ENCODE results near the gene KCNN3. TPM values are rescaled to one million over a fixed set of nuclear protein-coding genes. Genes with fewer than 3 reads are reported as not detected.

Gene KCNN3
- total RNA-seq, 1 donor from 2014 or later = 0.86 TPM

- Mint-ChIP-seq H3K9me3 (ENCODE audit: low read depth) (no peaks in the 10 kb centered on the region), H3K36me3 (ENCODE audit: insufficient read depth) (no peaks in the 10 kb centered on the region), H3K4me3 (ENCODE audit: low read depth) (no peak overlapping the region), H3K27me3 (peaks cover 69% of the 10 kb centered on the region), H3K27ac (no peak overlapping the region), H3K4me1 (ENCODE audit: low read depth) (peaks cover 9% of the 10 kb centered on the region)
- no peak for TF ChIP-seq CTCF (IDR thresholded peaks at IDR 0.05; ENCODE audit: unreplicated experiment)
- no peak for DNase-seq (ENCODE audit: low spot score, unreplicated experiment)
Observed at GRCh38 chr1:154730986-154731489, 139.0 kb downstream of the KCNN3 start.

GRCh38 chr1:154730259-154730658, 139.8 kb downstream of the KCNN3 start:
- Mint-ChIP-seq H3K4me3 (ENCODE audit: low read depth) (no peak overlapping the region), H3K27ac (no peak overlapping the region), H3K27me3 (peaks cover 70% of the 10 kb centered on the region), H3K4me1 (ENCODE audit: low read depth) (peaks cover 9% of the 10 kb centered on the region), H3K36me3 (ENCODE audit: insufficient read depth) (no peaks in the 10 kb centered on the region), H3K9me3 (ENCODE audit: low read depth) (no peaks in the 10 kb centered on the region)
- no peak for DNase-seq (ENCODE audit: low spot score, unreplicated experiment)
- no peak for TF ChIP-seq CTCF (IDR thresholded peaks at IDR 0.05; ENCODE audit: unreplicated experiment)

- Mint-ChIP-seq H3K27ac (no peak overlapping the region), H3K9me3 (ENCODE audit: low read depth) (no peaks in the 10 kb centered on the region), H3K36me3 (ENCODE audit: insufficient read depth) (no peaks in the 10 kb centered on the region), H3K4me1 (ENCODE audit: low read depth) (peaks cover 9% of the 10 kb centered on the region), H3K27me3 (peaks cover 65% of the 10 kb centered on the region), H3K4me3 (ENCODE audit: low read depth) (no peak overlapping the region)
- no peak for DNase-seq (ENCODE audit: low spot score, unreplicated experiment)
- no peak for TF ChIP-seq CTCF (IDR thresholded peaks at IDR 0.05; ENCODE audit: unreplicated experiment)
Observed at GRCh38 chr1:154729577-154729976, 140.5 kb downstream of the KCNN3 start.

- H3K9me3 Mint-ChIP-seq (ENCODE audit: low read depth) = no peaks in the 10 kb centered on the region
- H3K4me3 Mint-ChIP-seq (ENCODE audit: low read depth) = no peak overlapping the region
- H3K4me1 Mint-ChIP-seq (ENCODE audit: low read depth) = peaks cover 11% of the 10 kb centered on the region
- H3K36me3 Mint-ChIP-seq (ENCODE audit: insufficient read depth) = no peaks in the 10 kb centered on the region
- no peak for TF ChIP-seq CTCF (IDR thresholded peaks at IDR 0.05; ENCODE audit: unreplicated experiment)
- H3K27ac Mint-ChIP-seq = no peak overlapping the region
- no peak for DNase-seq (ENCODE audit: low spot score, unreplicated experiment)
- H3K27me3 Mint-ChIP-seq = peaks cover 60% of the 10 kb centered on the region
Observed at GRCh38 chr1:154729031-154729442, 141.0 kb downstream of the KCNN3 start.

DNA sequence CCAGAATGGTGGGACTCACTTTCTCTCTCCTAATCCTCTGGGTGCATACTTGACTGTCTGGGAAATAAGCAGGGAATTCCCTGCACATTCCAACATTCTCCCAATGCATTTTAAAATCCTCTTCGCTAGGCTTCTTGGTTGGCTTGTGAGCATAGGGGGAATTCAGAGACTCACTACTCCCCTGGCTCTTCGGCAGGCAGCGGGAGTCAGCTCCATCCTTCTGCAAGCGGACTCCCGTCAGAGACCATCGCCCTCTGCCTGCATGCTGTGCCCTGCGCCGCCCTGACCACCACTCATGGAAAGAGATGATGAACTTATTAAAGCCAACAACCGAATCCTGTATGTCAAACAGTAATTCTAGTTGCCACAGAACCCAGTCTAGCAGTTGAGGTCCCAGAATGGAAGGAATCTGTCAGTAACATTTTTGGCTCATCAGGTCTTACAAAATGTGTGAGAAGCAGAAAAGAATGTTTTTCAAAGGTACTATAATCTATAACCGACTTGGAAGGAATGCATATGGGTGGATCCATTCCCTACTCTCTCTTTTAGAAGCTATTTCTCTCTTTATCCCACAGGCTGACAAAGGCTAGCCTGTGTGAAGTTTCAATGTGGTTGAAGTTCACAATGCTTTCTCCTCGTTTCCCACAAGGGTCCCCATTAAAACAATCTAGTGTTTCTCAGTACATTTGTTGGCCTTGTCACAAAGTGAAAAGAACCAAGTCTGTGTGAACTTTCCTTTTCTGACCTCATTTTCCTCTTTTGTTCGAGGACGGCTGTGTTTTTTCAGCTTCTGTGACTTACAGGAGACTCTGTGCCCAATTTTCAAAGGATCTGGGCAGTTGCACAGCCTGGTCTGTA, 143.0 kb downstream of the KCNN3 start:
- no peak for TF ChIP-seq CTCF (IDR thresholded peaks at IDR 0.05; ENCODE audit: unreplicated experiment)
- no peaks in the 10 kb centered on the region for H3K9me3 Mint-ChIP-seq (ENCODE audit: low read depth)
- no peak for DNase-seq (ENCODE audit: low spot score, unreplicated experiment)
- H3K27ac Mint-ChIP-seq = no peak overlapping the region
- H3K27me3 Mint-ChIP-seq = peaks cover 50% of the 10 kb centered on the region
- H3K36me3 Mint-ChIP-seq (ENCODE audit: insufficient read depth) = no peaks in the 10 kb centered on the region
- no peak overlapping the region for H3K4me3 Mint-ChIP-seq (ENCODE audit: low read depth)
- peaks cover 20% of the 10 kb centered on the region for H3K4me1 Mint-ChIP-seq (ENCODE audit: low read depth)
